Fibroblast of mammary gland (primary cell): Measurements from ENCODE around the gene C19orf85.

Experiments used
- DNase-seq: peaks from one replicate; pipeline ENCODE4 v3.0.0-alpha.2; 2010; ENCODE audit warnings: low read depth
- H3K4me3 ChIP-seq: 2 replicates; pipeline ENCODE4 v1.5.1; 2011; ENCODE audit warnings: low read depth, mild to moderate bottlenecking, low read length, moderate library complexity; ENCODE audit not compliant: control insufficient read depth
- TF ChIP-seq, protein P1 (sequence below): conservative IDR thresholded peaks from 2 replicates; pipeline ENCODE4 v1.5.1; 2011; ENCODE audit warnings: low read depth, low read length, inconsistent platforms; ENCODE audit not compliant: control insufficient read depth, insufficient read depth

The C19orf85 gene

GRCh38 chr19:55466241-55466614, 1.7 kb upstream of the C19orf85 start:
- DNase-seq = no peak
- no peak overlapping the region for H3K4me3 ChIP-seq
- TF ChIP-seq, protein P1, sequence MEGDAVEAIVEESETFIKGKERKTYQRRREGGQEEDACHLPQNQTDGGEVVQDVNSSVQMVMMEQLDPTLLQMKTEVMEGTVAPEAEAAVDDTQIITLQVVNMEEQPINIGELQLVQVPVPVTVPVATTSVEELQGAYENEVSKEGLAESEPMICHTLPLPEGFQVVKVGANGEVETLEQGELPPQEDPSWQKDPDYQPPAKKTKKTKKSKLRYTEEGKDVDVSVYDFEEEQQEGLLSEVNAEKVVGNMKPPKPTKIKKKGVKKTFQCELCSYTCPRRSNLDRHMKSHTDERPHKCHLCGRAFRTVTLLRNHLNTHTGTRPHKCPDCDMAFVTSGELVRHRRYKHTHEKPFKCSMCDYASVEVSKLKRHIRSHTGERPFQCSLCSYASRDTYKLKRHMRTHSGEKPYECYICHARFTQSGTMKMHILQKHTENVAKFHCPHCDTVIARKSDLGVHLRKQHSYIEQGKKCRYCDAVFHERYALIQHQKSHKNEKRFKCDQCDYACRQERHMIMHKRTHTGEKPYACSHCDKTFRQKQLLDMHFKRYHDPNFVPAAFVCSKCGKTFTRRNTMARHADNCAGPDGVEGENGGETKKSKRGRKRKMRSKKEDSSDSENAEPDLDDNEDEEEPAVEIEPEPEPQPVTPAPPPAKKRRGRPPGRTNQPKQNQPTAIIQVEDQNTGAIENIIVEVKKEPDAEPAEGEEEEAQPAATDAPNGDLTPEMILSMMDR = no peak

DNA sequence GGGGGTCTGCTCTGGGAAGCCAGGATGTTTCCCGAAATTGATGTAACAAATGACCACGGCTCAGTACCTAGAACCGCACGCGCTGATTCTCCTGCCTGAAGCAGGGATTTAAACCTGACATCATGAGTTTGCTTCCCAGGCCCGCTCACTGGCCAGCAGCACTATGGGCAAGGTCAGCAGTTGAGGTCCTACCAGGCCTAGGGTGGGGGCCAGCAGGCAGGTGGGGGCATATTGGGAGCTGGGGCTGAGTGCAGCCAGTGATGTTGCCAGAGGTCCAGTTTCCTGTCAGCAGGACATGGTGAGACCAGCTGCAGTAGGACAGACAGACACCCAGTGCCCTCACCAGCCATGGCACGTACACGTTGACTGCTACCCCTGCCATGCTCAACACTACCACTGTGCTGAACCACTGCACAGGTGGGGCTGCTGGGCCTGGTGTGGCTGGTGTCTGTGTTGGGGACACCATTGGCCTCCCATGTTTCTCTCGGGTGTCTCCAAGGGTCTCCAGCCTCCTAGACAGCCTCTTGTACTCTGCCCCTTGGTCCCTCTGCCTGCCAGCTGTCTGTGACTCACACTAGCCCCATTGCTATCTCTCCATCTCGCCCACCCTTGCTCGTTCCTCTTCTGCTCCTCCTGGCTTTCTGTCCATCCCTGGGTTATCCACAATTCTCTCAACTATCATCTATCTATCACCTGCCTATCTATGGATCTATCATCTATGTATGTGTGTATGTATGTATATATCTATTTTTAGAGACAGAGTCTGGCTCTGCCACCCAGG, 1.1 kb upstream of the C19orf85 start:
- DNase-seq = no peak
- H3K4me3 ChIP-seq = no peak overlapping the region
- TF ChIP-seq, protein P1 = no peak

- TF ChIP-seq, protein P1 = no peak
- no peak overlapping the region for H3K4me3 ChIP-seq
- no peak for DNase-seq
Observed at GRCh38 chr19:55464039-55464661, 401 bp downstream of the C19orf85 start.

GRCh38 chr19:55463583-55464031, 944 bp downstream of the C19orf85 start:
- DNase-seq = no peak
- TF ChIP-seq, protein P1 = no peak
- H3K4me3 ChIP-seq = no peak overlapping the region

DNA sequence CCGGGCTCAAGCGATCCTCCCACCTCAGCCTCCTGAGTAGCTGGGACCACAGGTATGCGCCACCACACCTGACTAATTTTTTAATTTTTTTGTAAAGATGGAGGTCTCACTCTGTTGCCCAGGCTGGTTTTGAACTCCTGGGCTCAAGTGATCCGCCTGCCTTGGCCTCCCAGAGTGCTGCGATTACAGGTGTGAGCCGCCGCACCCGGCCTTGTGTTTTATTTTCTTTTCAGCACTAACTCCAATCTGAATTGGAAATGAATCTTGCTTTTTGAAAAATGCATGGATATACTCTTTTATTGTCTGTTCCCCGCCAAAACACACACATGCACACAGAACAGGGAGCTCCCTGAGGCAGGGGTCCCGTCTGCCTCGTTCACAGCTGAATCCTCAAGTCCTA, 1.8 kb downstream of the C19orf85 start:
- DNase-seq = no peak
- H3K4me3 ChIP-seq = no peak overlapping the region
- TF ChIP-seq, protein P1 = no peak

- TF ChIP-seq, protein P1 = no peak
- peak overlapping the region; percentile 69 for H3K4me3 ChIP-seq
- DNase-seq = peak; percentile 48
Observed at GRCh38 chr19:55461974-55462626, 2.5 kb downstream of the C19orf85 start.
